ENCODE data around the gene SP6.
A peak's percentile ranks its signal among the peaks of the same experiment; 100 is the strongest.

SP6 gene

GRCh38 chr17:47856830-47857229 is 5.9 kb upstream of the SP6 start:
- no peak for DNase-seq (ENCODE audit: low read depth, low spot score)

DNA sequence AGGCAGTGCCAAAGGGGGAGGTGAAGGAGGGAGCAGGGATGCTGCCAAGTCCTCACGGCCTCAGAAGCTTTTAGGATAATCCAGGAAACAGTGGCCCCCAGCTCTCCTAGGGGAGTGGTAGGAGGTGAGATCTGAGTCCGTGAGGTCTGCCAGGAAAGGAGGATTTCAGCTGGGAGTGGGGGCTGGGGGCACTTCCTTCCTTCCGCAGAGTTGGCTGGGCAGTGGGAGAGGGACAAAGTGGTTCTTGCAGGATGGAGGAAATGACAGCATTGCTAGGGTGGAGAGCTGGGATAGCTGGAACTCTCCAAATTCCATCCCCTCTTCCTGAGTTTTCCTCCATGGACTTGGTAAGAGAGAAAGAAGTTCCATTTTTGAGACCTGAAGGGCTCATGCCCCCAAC is 4.8 kb upstream of the SP6 start:
- no peak for DNase-seq (ENCODE audit: low read depth, low spot score)

GRCh38 chr17:47853616-47854015 is 2.7 kb upstream of the SP6 start:
- no peak for DNase-seq (ENCODE audit: low read depth, low spot score)

- DNase-seq (ENCODE audit: low read depth, low spot score) = no peak
These were observed 1.4 kb upstream of the SP6 start for GRCh38 chr17:47852113-47852949.

DNA sequence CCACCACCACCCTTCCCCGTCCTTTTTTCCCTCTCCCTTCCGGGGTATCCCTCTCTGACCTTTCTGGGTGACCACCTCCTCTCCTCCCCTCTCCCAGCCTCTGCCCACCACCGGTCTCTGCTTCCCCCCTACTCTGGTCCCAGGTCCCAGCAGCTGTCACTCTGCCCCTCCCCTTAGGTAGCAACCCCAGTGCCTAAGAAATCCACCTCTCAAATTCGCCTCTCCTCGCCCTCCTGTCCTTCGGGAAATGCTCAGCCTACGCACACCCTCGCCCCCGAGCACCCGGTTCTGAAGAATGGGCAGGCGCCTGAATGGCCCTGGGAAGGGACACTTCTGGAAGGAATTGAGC is 775 bp upstream of the SP6 start:
- DNase-seq (ENCODE audit: low read depth, low spot score) = no peak

GRCh38 chr17:47850373-47850691 is 631 bp downstream of the SP6 start:
- no peak for DNase-seq (ENCODE audit: low read depth, low spot score)

GRCh38 chr17:47848198-47848513 is 2.8 kb downstream of the SP6 start:
- DNase-seq (ENCODE audit: low read depth, low spot score) = no peak

DNA sequence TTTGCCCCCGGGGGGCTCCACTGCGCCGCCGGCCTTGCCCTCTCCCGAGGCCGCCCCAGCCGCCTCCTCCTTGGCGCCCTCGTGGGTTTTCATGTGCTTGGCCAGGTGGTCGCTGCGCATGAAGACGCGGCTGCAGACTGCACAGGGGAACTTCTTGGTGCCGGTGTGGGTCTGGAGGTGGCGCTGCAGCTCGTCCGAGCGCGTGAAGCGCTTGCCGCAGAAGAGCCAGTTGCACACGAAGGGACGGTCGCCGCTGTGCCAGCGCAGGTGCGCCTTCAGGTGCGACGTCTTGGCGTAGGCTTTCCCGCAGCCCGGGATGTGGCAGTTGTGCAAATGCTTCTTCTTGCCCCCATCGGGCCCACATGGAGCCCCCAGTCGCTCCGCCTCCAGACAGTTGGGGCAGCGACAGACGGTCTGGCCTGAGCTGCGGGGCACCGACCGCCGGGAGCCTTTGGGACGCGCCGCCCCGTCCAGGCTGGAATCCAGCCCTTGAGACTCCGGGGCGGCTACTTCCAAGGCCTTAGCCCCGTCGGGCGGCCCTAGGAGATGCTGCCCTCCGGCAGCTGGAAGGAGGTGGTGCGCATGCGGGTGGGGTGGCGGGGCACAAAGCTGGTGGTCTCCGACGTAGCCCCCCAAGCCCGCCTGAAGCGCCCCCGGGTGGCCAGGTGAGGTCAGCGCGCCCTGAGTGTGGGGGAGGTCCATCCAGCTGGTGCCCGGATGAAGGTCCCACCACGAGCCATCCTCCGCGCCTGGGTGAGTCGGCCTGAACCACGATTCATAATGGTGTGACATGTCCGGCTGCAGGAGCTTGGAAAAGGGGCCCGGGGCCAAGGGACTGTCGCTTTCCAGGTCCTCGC is 3.4 kb downstream of the SP6 start:
- no peak for DNase-seq (ENCODE audit: low read depth, low spot score)

GRCh38 chr17:47846716-47847340 is 4.1 kb downstream of the SP6 start:
- no peak for DNase-seq (ENCODE audit: low read depth, low spot score)

- DNase-seq (ENCODE audit: low read depth, low spot score) = no peak
These were observed 5.3 kb downstream of the SP6 start for GRCh38 chr17:47845716-47846075.

DNA sequence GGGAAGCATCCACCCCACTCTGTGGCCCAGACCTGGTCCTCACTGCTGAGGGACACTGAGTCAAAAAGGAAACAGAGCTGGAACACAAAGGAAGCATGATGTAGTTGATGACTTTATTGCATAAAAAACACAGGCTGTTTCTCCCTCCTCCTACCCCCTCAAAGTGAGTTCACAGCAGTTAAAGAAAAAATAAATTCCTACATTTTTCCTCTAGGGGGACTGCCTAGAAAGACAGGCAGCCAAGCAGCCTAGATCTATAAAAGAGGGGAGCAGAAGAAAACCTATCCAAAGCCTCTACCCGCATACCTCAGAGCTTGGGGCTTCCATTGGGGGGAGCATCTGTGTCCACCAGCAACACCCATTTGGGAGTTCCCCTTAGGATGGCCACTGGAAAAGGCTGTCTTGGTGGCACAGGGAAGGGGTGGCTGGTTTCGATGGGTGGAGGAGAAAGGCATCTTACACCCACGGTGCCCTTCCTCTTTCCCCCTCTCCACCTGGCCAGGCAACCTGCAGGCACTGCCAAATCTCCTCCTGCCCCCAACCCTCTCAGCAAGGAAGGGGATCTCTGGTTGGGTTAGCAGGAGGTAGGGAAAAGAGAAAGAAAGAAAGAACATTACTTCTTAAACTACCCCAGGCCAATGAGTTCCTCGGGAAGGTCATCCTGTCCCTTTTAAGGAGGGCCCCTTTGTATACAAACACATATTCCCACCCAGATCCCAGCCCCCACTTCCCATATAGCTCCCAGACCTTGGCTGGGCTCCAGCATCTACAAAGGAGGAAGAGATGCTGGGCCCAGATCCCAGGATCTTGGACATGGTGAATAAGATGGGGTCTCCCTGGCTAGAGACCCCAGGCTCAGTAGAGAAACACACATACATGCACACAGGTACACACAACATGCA is 5.9 kb downstream of the SP6 start:
- DNase-seq (ENCODE audit: low read depth, low spot score) = no peak

- no peak for DNase-seq (ENCODE audit: low read depth, low spot score)
These were observed 6.7 kb downstream of the SP6 start for GRCh38 chr17:47844227-47844626.

DNA sequence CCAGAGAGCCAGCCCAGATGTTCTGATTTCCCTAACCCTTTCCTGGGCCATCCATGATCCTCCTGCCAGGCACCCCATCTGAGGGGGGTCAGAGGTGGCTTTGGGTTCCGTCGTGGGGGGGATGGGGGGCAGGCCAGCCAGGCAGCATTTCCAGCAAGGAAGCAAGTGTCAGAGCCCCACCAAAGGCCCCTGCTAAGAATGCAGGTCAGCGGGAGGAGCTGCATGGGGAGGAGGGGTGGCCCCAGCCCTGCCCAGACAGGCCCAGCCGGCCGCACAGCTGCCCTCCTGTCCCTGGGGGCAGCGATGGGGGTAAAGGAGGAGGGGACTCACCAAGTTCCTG is 7.6 kb downstream of the SP6 start:
- no peak for DNase-seq (ENCODE audit: low read depth, low spot score)

GRCh38 chr17:47841488-47842291 is 9.3 kb downstream of the SP6 start:
- no peak for DNase-seq (ENCODE audit: low read depth, low spot score)

GRCh38 chr17:47840742-47841487 is 10.0 kb downstream of the SP6 start, which contains the start of gene SCRN2:
SCRN2 (minus strand) TSS chr17:47841273; CDS start chr17:47840843, 430 bp downstream.
- peak; percentile 65 for DNase-seq (ENCODE audit: low read depth, low spot score)

DNA sequence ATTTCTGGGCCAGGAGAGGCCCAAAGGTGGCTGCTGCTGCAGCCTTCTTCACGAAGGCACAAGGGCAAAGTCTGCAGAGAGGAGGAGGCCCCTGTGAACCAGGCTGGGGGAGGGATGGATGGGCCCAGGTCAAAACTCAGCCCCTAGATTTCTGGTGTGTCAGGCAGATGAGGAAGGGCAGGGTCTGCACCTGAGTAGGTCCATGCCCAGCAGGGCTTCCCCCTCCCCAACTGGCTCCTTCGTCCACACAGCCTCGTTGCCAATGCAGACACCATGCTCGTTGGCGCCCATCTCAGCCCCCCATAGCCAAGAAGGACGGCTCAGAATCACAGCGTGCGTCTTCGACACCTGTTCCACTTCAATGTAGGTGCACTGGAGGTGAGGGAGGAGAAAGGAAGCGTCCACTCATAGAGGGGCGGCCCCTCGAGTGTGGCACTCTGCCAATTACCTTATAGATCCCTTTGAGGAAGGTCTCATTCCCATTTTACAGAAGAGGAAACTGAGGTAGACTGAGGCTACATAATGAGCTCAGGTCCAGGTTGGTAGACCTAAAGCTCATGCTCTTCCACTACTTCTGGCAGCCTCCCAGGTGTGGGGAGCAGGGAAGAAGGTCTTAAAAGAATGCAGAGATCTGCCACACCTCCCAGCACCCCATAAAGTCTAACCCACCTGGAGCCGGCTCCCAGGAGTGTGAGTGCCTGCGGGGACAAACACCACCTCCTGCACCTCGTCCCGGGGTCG is 10.8 kb downstream of the SP6 start:
- no peak for DNase-seq (ENCODE audit: low read depth, low spot score)

GRCh38 chr17:47839071-47839470 is 11.9 kb downstream of the SP6 start:
- no peak for DNase-seq (ENCODE audit: low read depth, low spot score)

GRCh38 chr17:47838636-47839035 is 12.3 kb downstream of the SP6 start:
- no peak for DNase-seq (ENCODE audit: low read depth, low spot score)

DNA sequence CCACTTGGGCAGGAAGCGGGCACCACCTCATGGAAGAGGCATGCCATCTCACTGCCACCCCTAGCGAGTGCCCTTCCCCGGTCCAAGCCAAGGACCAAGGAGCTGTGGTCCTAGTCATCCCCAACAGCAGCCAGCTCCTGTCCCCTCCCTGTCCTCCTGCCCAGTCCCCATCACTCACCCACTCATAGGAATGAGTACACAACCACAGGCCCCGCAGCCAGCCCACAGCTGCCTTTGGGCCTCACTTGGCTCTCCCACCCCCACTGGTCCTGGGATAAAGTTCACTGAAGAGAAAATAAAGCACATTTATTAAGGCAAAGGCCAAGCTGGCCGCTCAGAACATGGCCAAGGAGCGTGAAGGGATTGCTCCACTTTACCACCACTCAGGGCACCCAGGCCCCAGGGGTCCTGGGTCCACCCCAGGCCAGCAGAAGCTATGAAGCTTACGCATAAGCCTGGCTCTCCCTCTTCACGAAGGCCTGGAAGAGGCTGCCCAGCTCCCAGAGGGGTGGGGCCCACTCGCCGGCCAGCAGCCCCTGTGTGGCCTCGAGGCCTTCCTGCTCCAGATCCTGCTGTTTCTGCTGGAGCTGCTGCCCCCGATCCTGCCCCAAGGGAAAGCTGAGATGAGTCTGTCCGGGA is 13.4 kb downstream of the SP6 start:
- DNase-seq (ENCODE audit: low read depth, low spot score) = no peak
